ENCODE data around the gene SAP30BP. TPM values are rescaled to one million over a fixed set of nuclear protein-coding genes. Genes with fewer than 3 reads are reported as not detected.
A peak's percentile ranks its signal among the peaks of the same experiment; 100 is the strongest.

SAP30BP gene
- total and polyA plus RNA-seq, 4 donors, result 43.3 to 127 (median 75.6) TPM

- H3K27me3 ChIP-seq (ENCODE audit: control insufficient read depth in 1 of 2, insufficient read depth in 2 of 2, low read length in 1 of 2), result no peaks in the 10 kb centered on the region
Measured at GRCh38 chr17:75624714-75625345, 42.3 kb upstream of the SAP30BP start.

GRCh38 chr17:75625813-75626486 is 41.2 kb upstream of the SAP30BP start:
- Histone ChIP-seq H3K36me3 (ENCODE audit: control insufficient read depth in 1 of 2, insufficient read depth in 2 of 2, low read length in 1 of 2) (no peaks in the 10 kb centered on the region), H3K4me3 (ENCODE audit: low read length in 2 of 2) (no peak overlapping the region), H3K4me1 (ENCODE audit: control insufficient read depth in 1 of 2, insufficient read depth in 2 of 2, low read length in 2 of 2) (no peaks in the 10 kb centered on the region), H3K27me3 (ENCODE audit: control insufficient read depth in 1 of 2, insufficient read depth in 2 of 2, low read length in 1 of 2) (no peaks in the 10 kb centered on the region), H3K27ac (ENCODE audit: low read depth in 1 of 2, low read length in 2 of 2) (no peak overlapping the region), H3K9me3 (ENCODE audit: control insufficient read depth, low read length) (no peaks in the 10 kb centered on the region)
- WGBS, 2 donors, result 81 to 85% methylated on average over 15 of the region's 15 CpGs
- no peak for DNase-seq
- intact Hi-C loops (cut with DNase I), result no loop called here
- no peak for ATAC-seq (ENCODE audit: low FRiP score)

More at GRCh38 chr17:75624714-75625345, 42.3 kb upstream of the SAP30BP start:
- H3K4me1 ChIP-seq (ENCODE audit: control insufficient read depth in 1 of 2, insufficient read depth in 2 of 2, low read length in 2 of 2), result no peaks in the 10 kb centered on the region
- H3K9me3 ChIP-seq (ENCODE audit: control insufficient read depth, low read length), result no peaks in the 10 kb centered on the region
- H3K4me3 ChIP-seq (ENCODE audit: low read length in 2 of 2), result no peak overlapping the region
- H3K36me3 ChIP-seq (ENCODE audit: control insufficient read depth in 1 of 2, insufficient read depth in 2 of 2, low read length in 1 of 2), result no peaks in the 10 kb centered on the region
- WGBS, 2 donors, result 87 to 92% methylated on average over 22 to 23 of the region's 23 CpGs
- intact Hi-C loops (cut with DNase I), result no loop called here
- ATAC-seq (ENCODE audit: low FRiP score), result no peak
- H3K27ac ChIP-seq (ENCODE audit: low read depth in 1 of 2, low read length in 2 of 2), result no peak overlapping the region
- no peak for DNase-seq

GRCh38 chr17:75626496-75627038 is 40.6 kb upstream of the SAP30BP start:
- no peaks in the 10 kb centered on the region for H3K27me3 ChIP-seq (ENCODE audit: control insufficient read depth in 1 of 2, insufficient read depth in 2 of 2, low read length in 1 of 2)
- intact Hi-C loops (cut with DNase I), result no loop called here
- H3K4me3 ChIP-seq (ENCODE audit: low read length in 2 of 2), result no peak overlapping the region
- no peaks in the 10 kb centered on the region for H3K36me3 ChIP-seq (ENCODE audit: control insufficient read depth in 1 of 2, insufficient read depth in 2 of 2, low read length in 1 of 2)
- H3K27ac ChIP-seq (ENCODE audit: low read depth in 1 of 2, low read length in 2 of 2), result no peak overlapping the region
- no peak for DNase-seq
- no peak for ATAC-seq (ENCODE audit: low FRiP score)
- H3K4me1 ChIP-seq (ENCODE audit: control insufficient read depth in 1 of 2, insufficient read depth in 2 of 2, low read length in 2 of 2), result no peaks in the 10 kb centered on the region
- H3K9me3 ChIP-seq (ENCODE audit: control insufficient read depth, low read length), result no peaks in the 10 kb centered on the region
- 81 to 84% methylated on average over 11 of the region's 11 CpGs for WGBS, 2 donors

- no peaks in the 10 kb centered on the region for H3K27me3 ChIP-seq (ENCODE audit: control insufficient read depth in 1 of 2, insufficient read depth in 2 of 2, low read length in 1 of 2)
- no peaks in the 10 kb centered on the region for H3K9me3 ChIP-seq (ENCODE audit: control insufficient read depth, low read length)
- ATAC-seq (ENCODE audit: low FRiP score), result no peak
- no peak overlapping the region for H3K4me3 ChIP-seq (ENCODE audit: low read length in 2 of 2)
- 93 to 97% methylated on average over 10 of the region's 10 CpGs for WGBS, 2 donors
- no peaks in the 10 kb centered on the region for H3K36me3 ChIP-seq (ENCODE audit: control insufficient read depth in 1 of 2, insufficient read depth in 2 of 2, low read length in 1 of 2)
- H3K4me1 ChIP-seq (ENCODE audit: control insufficient read depth in 1 of 2, insufficient read depth in 2 of 2, low read length in 2 of 2), result no peaks in the 10 kb centered on the region
- no peak overlapping the region for H3K27ac ChIP-seq (ENCODE audit: low read depth in 1 of 2, low read length in 2 of 2)
- DNase-seq, result no peak
- intact Hi-C loops (cut with DNase I), result no loop called here
Measured at GRCh38 chr17:75627094-75627493, 40.0 kb upstream of the SAP30BP start.

GRCh38 chr17:75628425-75628824 is 38.7 kb upstream of the SAP30BP start:
- 91 to 93% methylated on average over 6 of the region's 6 CpGs for WGBS, 2 donors
- Histone ChIP-seq H3K27me3 (ENCODE audit: control insufficient read depth in 1 of 2, insufficient read depth in 2 of 2, low read length in 1 of 2) (no peaks in the 10 kb centered on the region), H3K27ac (ENCODE audit: low read depth in 1 of 2, low read length in 2 of 2) (no peak overlapping the region), H3K36me3 (ENCODE audit: control insufficient read depth in 1 of 2, insufficient read depth in 2 of 2, low read length in 1 of 2) (no peaks in the 10 kb centered on the region), H3K9me3 (ENCODE audit: control insufficient read depth, low read length) (no peaks in the 10 kb centered on the region), H3K4me3 (ENCODE audit: low read length in 2 of 2) (no peak overlapping the region), H3K4me1 (ENCODE audit: control insufficient read depth in 1 of 2, insufficient read depth in 2 of 2, low read length in 2 of 2) (no peaks in the 10 kb centered on the region)
- peak in 1 of 2 donors; percentile 73 for DNase-seq
- ATAC-seq (ENCODE audit: low FRiP score), result no peak
- intact Hi-C loops (cut with DNase I), result no loop called here

- intact Hi-C loops (cut with DNase I), result no loop called here
- DNase-seq (no peak), ATAC-seq (ENCODE audit: low FRiP score) (no peak)
- 81% methylated on average over 14 of the region's 14 CpGs for WGBS, 2 donors
- H3K9me3 ChIP-seq (ENCODE audit: control insufficient read depth, low read length), result no peaks in the 10 kb centered on the region
- H3K36me3 ChIP-seq (ENCODE audit: control insufficient read depth in 1 of 2, insufficient read depth in 2 of 2, low read length in 1 of 2), result no peaks in the 10 kb centered on the region
- no peak overlapping the region for H3K27ac ChIP-seq (ENCODE audit: low read depth in 1 of 2, low read length in 2 of 2)
- no peaks in the 10 kb centered on the region for H3K27me3 ChIP-seq (ENCODE audit: control insufficient read depth in 1 of 2, insufficient read depth in 2 of 2, low read length in 1 of 2)
- no peaks in the 10 kb centered on the region for H3K4me1 ChIP-seq (ENCODE audit: control insufficient read depth in 1 of 2, insufficient read depth in 2 of 2, low read length in 2 of 2)
- H3K4me3 ChIP-seq (ENCODE audit: low read length in 2 of 2), result no peak overlapping the region
Measured at GRCh38 chr17:75629157-75629556, 38.0 kb upstream of the SAP30BP start.

- ATAC-seq (ENCODE audit: low FRiP score) (no peak), DNase-seq (no peak)
- Histone ChIP-seq H3K36me3 (ENCODE audit: control insufficient read depth in 1 of 2, insufficient read depth in 2 of 2, low read length in 1 of 2) (no peaks in the 10 kb centered on the region), H3K27ac (ENCODE audit: low read depth in 1 of 2, low read length in 2 of 2) (no peak overlapping the region), H3K27me3 (ENCODE audit: control insufficient read depth in 1 of 2, insufficient read depth in 2 of 2, low read length in 1 of 2) (no peaks in the 10 kb centered on the region), H3K9me3 (ENCODE audit: control insufficient read depth, low read length) (no peaks in the 10 kb centered on the region), H3K4me1 (ENCODE audit: control insufficient read depth in 1 of 2, insufficient read depth in 2 of 2, low read length in 2 of 2) (no peaks in the 10 kb centered on the region), H3K4me3 (ENCODE audit: low read length in 2 of 2) (no peak overlapping the region)
- WGBS, 2 donors, result 86 to 95% methylated on average over 24 to 26 of the region's 26 CpGs
- intact Hi-C loops (cut with DNase I), result no loop called here
Measured at GRCh38 chr17:75630071-75630917, 36.8 kb upstream of the SAP30BP start.

GRCh38 chr17:75631353-75631752 is 35.8 kb upstream of the SAP30BP start:
- Histone ChIP-seq H3K36me3 (ENCODE audit: control insufficient read depth in 1 of 2, insufficient read depth in 2 of 2, low read length in 1 of 2) (no peaks in the 10 kb centered on the region), H3K27ac (ENCODE audit: low read depth in 1 of 2, low read length in 2 of 2) (no peak overlapping the region), H3K4me3 (ENCODE audit: low read length in 2 of 2) (no peak overlapping the region), H3K9me3 (ENCODE audit: control insufficient read depth, low read length) (no peaks in the 10 kb centered on the region), H3K4me1 (ENCODE audit: control insufficient read depth in 1 of 2, insufficient read depth in 2 of 2, low read length in 2 of 2) (no peaks in the 10 kb centered on the region), H3K27me3 (ENCODE audit: control insufficient read depth in 1 of 2, insufficient read depth in 2 of 2, low read length in 1 of 2) (no peaks in the 10 kb centered on the region)
- 93 to 95% methylated on average over 27 of the region's 27 CpGs for WGBS, 2 donors
- ATAC-seq (ENCODE audit: low FRiP score), result no peak
- peak in 1 of 2 donors; percentile 75 for DNase-seq
- intact Hi-C loops (cut with DNase I), result no loop called here
